Astrocyte (in vitro differentiated cells and primary cell): Measurements from ENCODE around the gene IL34. TPM values are rescaled to one million over a fixed set of nuclear protein-coding genes. Genes with fewer than 3 reads are reported as not detected.
A peak's percentile ranks its signal among the peaks of the same experiment; 100 is the strongest.

Experiments used
- DNase-seq: peaks from one replicate; pipeline ENCODE4 v3.0.0-alpha.2; 2010; ENCODE audit warnings: low read depth
- FAIRE-seq: peaks from 2 replicates; lab custom pipeline; 2011; peaks lifted over from hg19 to GRCh38; lab: Jason Lieb, UNC
- H2AFZ ChIP-seq: 2 replicates; pipeline ENCODE4 v1.6.0; 2012; ENCODE audit warnings: low read depth, low read length, inconsistent platforms
- H3K27ac ChIP-seq: 2 replicates; pipeline ENCODE4 v1.5.1; 2011; ENCODE audit warnings: low read depth, low read length, inconsistent platforms
- H3K27me3 ChIP-seq: 2 replicates; pipeline ENCODE4 v1.6.0; 2011; ENCODE audit warnings: low read length, inconsistent platforms; ENCODE audit not compliant: insufficient read depth
- H3K36me3 ChIP-seq: 2 replicates; pipeline ENCODE4 v1.5.1; 2011; ENCODE audit warnings: low read length, inconsistent platforms; ENCODE audit not compliant: insufficient read depth
- H3K4me1 ChIP-seq: 2 replicates; pipeline ENCODE4 v1.5.1; 2011; ENCODE audit warnings: low read length, inconsistent platforms; ENCODE audit not compliant: insufficient read depth
- H3K4me2 ChIP-seq: 2 replicates; pipeline ENCODE4 v1.6.0; 2012; ENCODE audit warnings: low read length, inconsistent platforms
- H3K4me3 ChIP-seq: 2 replicates; pipeline ENCODE4 v1.5.1; 2011; ENCODE audit warnings: low read depth, mild to moderate bottlenecking, low read length, inconsistent platforms; ENCODE audit not compliant: insufficient read depth
- H3K79me2 ChIP-seq: 2 replicates; pipeline ENCODE4 v1.6.0; 2012; ENCODE audit warnings: mild to moderate bottlenecking, low read length, inconsistent platforms; ENCODE audit not compliant: insufficient read depth
- H3K9ac ChIP-seq: 2 replicates; pipeline ENCODE4 v1.6.0; 2012; ENCODE audit warnings: mild to moderate bottlenecking, low read length, inconsistent platforms
- H3K9me3 ChIP-seq: 2 replicates; pipeline ENCODE4 v1.5.1; 2012; ENCODE audit warnings: low read depth, mild to moderate bottlenecking, low read length, inconsistent platforms; ENCODE audit not compliant: insufficient read depth
- H4K20me1 ChIP-seq: 2 replicates; pipeline ENCODE4 v1.6.0; 2012; ENCODE audit warnings: low read length, inconsistent platforms; ENCODE audit not compliant: insufficient read depth
- H3K27ac Mint-ChIP-seq: one replicate; pipeline ENCODE4 v1.8.0; 2021; ENCODE audit warnings: mild to moderate bottlenecking, mixed read lengths; ENCODE audit not compliant: unreplicated experiment
- H3K27me3 Mint-ChIP-seq: one replicate; pipeline ENCODE4 v1.8.0; 2021; ENCODE audit warnings: low read depth, mixed read lengths; ENCODE audit not compliant: unreplicated experiment
- H3K36me3 Mint-ChIP-seq: one replicate; pipeline ENCODE4 v1.8.0; 2021; ENCODE audit warnings: low read depth, mixed read lengths; ENCODE audit not compliant: unreplicated experiment
- H3K4me1 Mint-ChIP-seq: one replicate; pipeline ENCODE4 v1.8.0; 2021; ENCODE audit warnings: low read depth, mixed read lengths; ENCODE audit not compliant: unreplicated experiment
- H3K4me3 Mint-ChIP-seq: one replicate; pipeline ENCODE4 v1.8.0; 2021; ENCODE audit warnings: mild to moderate bottlenecking, moderate library complexity, mixed read lengths; ENCODE audit not compliant: unreplicated experiment
- H3K9me3 Mint-ChIP-seq: one replicate; pipeline ENCODE4 v1.8.0; 2021; ENCODE audit warnings: mild to moderate bottlenecking, mixed read lengths; ENCODE audit not compliant: unreplicated experiment
- EZH2 ChIP-seq: IDR thresholded peaks from 2 replicates; pipeline ENCODE4 v1.6.1; 2012; ENCODE audit warnings: mild to moderate bottlenecking, low read length, inconsistent platforms; ENCODE audit not compliant: insufficient read depth
- total RNA-seq: library from RNA; stranded (reverse); gene quantifications from 2 replicates; pipeline ENCODE4 v1.2.1, GENCODE V29; 2021
- TF ChIP-seq, protein P1 (sequence below): IDR thresholded peaks from 2 replicates; pipeline ENCODE4 v1.5.1; 2011; ENCODE audit warnings: low read depth, mild to moderate bottlenecking, inconsistent platforms, low read length, moderate library complexity; ENCODE audit not compliant: insufficient read depth

The IL34 gene
- total RNA-seq, 1 donor from 2014 or later = 0.34 TPM

- Histone ChIP-seq H4K20me1 (no peaks in the 10 kb centered on the region), H3K4me3 (no peak overlapping the region), H3K9ac (no peak overlapping the region), H3K79me2 (peaks cover 2% of the 10 kb centered on the region), H3K27me3 (no peaks in the 10 kb centered on the region), H3K9me3 (no peaks in the 10 kb centered on the region), H3K4me2 (no peak overlapping the region), H2AFZ (no peak overlapping the region), H3K36me3 (no peaks in the 10 kb centered on the region), H3K27ac (no peak overlapping the region), H3K4me1 (peaks cover 58% of the 10 kb centered on the region)
- no peak for TF ChIP-seq EZH2
- TF ChIP-seq, protein P1, sequence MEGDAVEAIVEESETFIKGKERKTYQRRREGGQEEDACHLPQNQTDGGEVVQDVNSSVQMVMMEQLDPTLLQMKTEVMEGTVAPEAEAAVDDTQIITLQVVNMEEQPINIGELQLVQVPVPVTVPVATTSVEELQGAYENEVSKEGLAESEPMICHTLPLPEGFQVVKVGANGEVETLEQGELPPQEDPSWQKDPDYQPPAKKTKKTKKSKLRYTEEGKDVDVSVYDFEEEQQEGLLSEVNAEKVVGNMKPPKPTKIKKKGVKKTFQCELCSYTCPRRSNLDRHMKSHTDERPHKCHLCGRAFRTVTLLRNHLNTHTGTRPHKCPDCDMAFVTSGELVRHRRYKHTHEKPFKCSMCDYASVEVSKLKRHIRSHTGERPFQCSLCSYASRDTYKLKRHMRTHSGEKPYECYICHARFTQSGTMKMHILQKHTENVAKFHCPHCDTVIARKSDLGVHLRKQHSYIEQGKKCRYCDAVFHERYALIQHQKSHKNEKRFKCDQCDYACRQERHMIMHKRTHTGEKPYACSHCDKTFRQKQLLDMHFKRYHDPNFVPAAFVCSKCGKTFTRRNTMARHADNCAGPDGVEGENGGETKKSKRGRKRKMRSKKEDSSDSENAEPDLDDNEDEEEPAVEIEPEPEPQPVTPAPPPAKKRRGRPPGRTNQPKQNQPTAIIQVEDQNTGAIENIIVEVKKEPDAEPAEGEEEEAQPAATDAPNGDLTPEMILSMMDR = no peak
- Mint-ChIP-seq H3K4me1 (peaks cover 28% of the 10 kb centered on the region), H3K4me3 (no peak overlapping the region), H3K27ac (peak overlapping the region; percentile 69), H3K9me3 (no peaks in the 10 kb centered on the region), H3K27me3 (no peaks in the 10 kb centered on the region), H3K36me3 (peaks cover 2% of the 10 kb centered on the region)
- no peak for FAIRE-seq
- DNase-seq = no peak
These were observed 43.9 kb downstream of the IL34 start for GRCh38 chr16:70689970-70690891.

- H3K4me3 ChIP-seq = no peak overlapping the region
- no peaks in the 10 kb centered on the region for H3K9me3 Mint-ChIP-seq
- H4K20me1 ChIP-seq = no peaks in the 10 kb centered on the region
- no peak overlapping the region for H2AFZ ChIP-seq
- H3K27me3 ChIP-seq = no peaks in the 10 kb centered on the region
- TF ChIP-seq EZH2 = no peak
- TF ChIP-seq, protein P1 = no peak
- H3K36me3 ChIP-seq = no peaks in the 10 kb centered on the region
- peak overlapping the region; percentile 26 for H3K27ac Mint-ChIP-seq
- peak overlapping the region; percentile 62 for H3K4me2 ChIP-seq
- peaks cover 29% of the 10 kb centered on the region for H3K4me1 Mint-ChIP-seq
- FAIRE-seq (no peak), DNase-seq (peak; percentile 97)
- H3K27ac ChIP-seq = peak overlapping the region; percentile 62
- peaks cover 3% of the 10 kb centered on the region for H3K36me3 Mint-ChIP-seq
- H3K9me3 ChIP-seq = no peaks in the 10 kb centered on the region
- peaks cover 59% of the 10 kb centered on the region for H3K4me1 ChIP-seq
- no peaks in the 10 kb centered on the region for H3K27me3 Mint-ChIP-seq
- H3K4me3 Mint-ChIP-seq = no peak overlapping the region
- peak overlapping the region; percentile 78 for H3K9ac ChIP-seq
- H3K79me2 ChIP-seq = no peaks in the 10 kb centered on the region
These were observed 45.1 kb downstream of the IL34 start for GRCh38 chr16:70691223-70692129.
